Neural progenitor cell (in vitro differentiated cells): ENCODE data around the gene PLPP2. TPM values are rescaled to one million over a fixed set of nuclear protein-coding genes. Genes with fewer than 3 reads are reported as not detected.

Source experiments
- DNase-seq: peaks from one replicate; pipeline ENCODE4 v3.0.0-alpha.2; 2016; ENCODE audit warnings: low spot score
- H2AFZ ChIP-seq: fragments of 200-600 bp; sonication (generic); replicated peaks from 2 replicates; pipeline ENCODE4 v1.6.1; 2016; ENCODE audit warnings: antibody characterized with exemption
- H3F3A ChIP-seq: fragments of 200-600 bp; sonication (generic); 2 replicates; pipeline ENCODE4 v1.6.1; 2016; ENCODE audit warnings: antibody characterized with exemption, low read depth
- H3K27ac ChIP-seq: fragments of 200-600 bp; sonication (generic); 2 replicates; pipeline ENCODE4 v1.5.1; 2016; ENCODE audit warnings: mild to moderate bottlenecking
- H3K27me3 ChIP-seq: fragments of 200-600 bp; sonication (generic); 2 replicates; pipeline ENCODE4 v1.6.1; 2016; ENCODE audit warnings: mild to moderate bottlenecking, moderate library complexity
- H3K36me3 ChIP-seq: fragments of 200-600 bp; sonication (generic); 2 replicates; pipeline ENCODE4 v1.5.1; 2016
- H3K4me1 ChIP-seq: fragments of 200-600 bp; sonication (generic); 2 replicates; pipeline ENCODE4 v1.6.1; 2016; ENCODE audit warnings: mixed run types
- H3K4me2 ChIP-seq: fragments of 200-600 bp; sonication (generic); 2 replicates; pipeline ENCODE4 v1.6.1; 2016
- H3K4me3 ChIP-seq: fragments of 200-600 bp; sonication (generic); 2 replicates; pipeline ENCODE4 v1.5.1; 2016
- H3K79me2 ChIP-seq: fragments of 200-600 bp; sonication (generic); 2 replicates; pipeline ENCODE4 v1.6.1; 2016; ENCODE audit warnings: low read depth
- H3K9ac ChIP-seq: fragments of 200-600 bp; sonication (generic); 2 replicates; pipeline ENCODE4 v1.6.1; 2016
- H3K9me3 ChIP-seq: fragments of 200-600 bp; sonication (generic); 2 replicates; pipeline ENCODE4 v1.5.1; 2016; ENCODE audit warnings: low read depth
- H4K20me1 ChIP-seq: fragments of 200-600 bp; sonication (generic); 2 replicates; pipeline ENCODE4 v1.6.1; 2016; ENCODE audit warnings: low read depth
- H3K27ac Mint-ChIP-seq: 3 replicates; pipeline ENCODE4 v1.8.0; 2021; ENCODE audit warnings: mixed read lengths
- H3K27me3 Mint-ChIP-seq: 2 replicates; pipeline ENCODE4 v1.8.0; 2022; ENCODE audit warnings: low read depth, mild to moderate bottlenecking, inconsistent platforms, moderate library complexity, mixed read lengths; ENCODE audit not compliant: insufficient read depth
- H3K36me3 Mint-ChIP-seq: 3 replicates; pipeline ENCODE4 v1.8.0; 2021; ENCODE audit warnings: mixed read lengths
- H3K4me1 Mint-ChIP-seq: 3 replicates; pipeline ENCODE4 v1.8.0; 2021; ENCODE audit warnings: mixed read lengths
- H3K4me3 Mint-ChIP-seq: 3 replicates; pipeline ENCODE4 v1.8.0; 2021; ENCODE audit warnings: mild to moderate bottlenecking, moderate library complexity, mixed read lengths
- H3K9me3 Mint-ChIP-seq: 3 replicates; pipeline ENCODE4 v1.8.0; 2020; ENCODE audit warnings: mixed read lengths
- EZH2 ChIP-seq: fragments of 200-600 bp; sonication (generic); IDR thresholded peaks from 2 replicates; pipeline ENCODE4 v1.6.1; 2017; ENCODE audit warnings: antibody characterized with exemption, mild to moderate bottlenecking, moderate library complexity
- EZH2phosphoT487 ChIP-seq: fragments of 200-600 bp; sonication (generic); IDR thresholded peaks from 2 replicates; pipeline ENCODE4 v1.6.1; 2017; ENCODE audit warnings: antibody characterized with exemption
- total RNA-seq: library from RNA; depleted of rRNA; stranded (reverse); fragments of >200 nt; gene quantifications from 2 replicates; pipeline ENCODE4 v1.2.3, GENCODE V29; 2015; ENCODE audit warnings: low replicate concordance
- TF ChIP-seq, protein P1 (sequence below): fragments of 200-600 bp; sonication (generic); IDR thresholded peaks from 2 replicates; pipeline ENCODE4 v1.5.1; 2017; ENCODE audit warnings: antibody characterized with exemption, mild to moderate bottlenecking

PLPP2 gene
- total RNA-seq, 1 donor from 2014 or later: not detected

DNA sequence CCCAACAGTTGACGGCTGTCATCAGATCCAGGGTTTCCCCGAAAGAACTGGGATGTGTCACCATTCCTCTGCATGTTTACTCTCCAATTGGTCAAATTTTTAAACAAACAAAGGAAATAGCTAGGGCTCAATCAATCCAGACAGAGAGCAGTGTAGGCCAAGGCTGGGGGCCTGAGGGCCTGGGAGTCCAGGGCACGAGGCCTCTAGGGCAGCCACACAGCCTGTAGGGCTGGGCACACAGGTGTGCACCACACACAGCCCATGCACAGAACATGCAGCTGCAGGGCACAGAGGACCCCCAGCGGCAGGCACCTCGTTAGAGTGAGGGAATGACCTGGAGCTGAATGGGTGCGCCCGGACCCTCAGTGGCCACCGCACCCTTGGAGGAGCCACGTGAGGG lies 43.9 kb upstream of the PLPP2 start:
- Histone ChIP-seq H3K9me3 (no peaks in the 10 kb centered on the region), H3F3A (no peaks in the 10 kb centered on the region), H3K4me1 (no peaks in the 10 kb centered on the region), H3K79me2 (peaks cover 84% of the 10 kb centered on the region), H3K4me2 (no peak overlapping the region), H3K36me3 (peaks cover 5% of the 10 kb centered on the region), H3K9ac (no peak overlapping the region), H2AFZ (no peak overlapping the region), H3K4me3 (no peak overlapping the region), H3K27me3 (no peaks in the 10 kb centered on the region), H4K20me1 (peaks cover 47% of the 10 kb centered on the region), H3K27ac (no peak overlapping the region)
- H3K36me3 Mint-ChIP-seq: peaks cover 56% of the 10 kb centered on the region
- peaks cover 33% of the 10 kb centered on the region for H3K9me3 Mint-ChIP-seq
- H3K4me3 Mint-ChIP-seq: no peak overlapping the region
- TF ChIP-seq, protein P1, sequence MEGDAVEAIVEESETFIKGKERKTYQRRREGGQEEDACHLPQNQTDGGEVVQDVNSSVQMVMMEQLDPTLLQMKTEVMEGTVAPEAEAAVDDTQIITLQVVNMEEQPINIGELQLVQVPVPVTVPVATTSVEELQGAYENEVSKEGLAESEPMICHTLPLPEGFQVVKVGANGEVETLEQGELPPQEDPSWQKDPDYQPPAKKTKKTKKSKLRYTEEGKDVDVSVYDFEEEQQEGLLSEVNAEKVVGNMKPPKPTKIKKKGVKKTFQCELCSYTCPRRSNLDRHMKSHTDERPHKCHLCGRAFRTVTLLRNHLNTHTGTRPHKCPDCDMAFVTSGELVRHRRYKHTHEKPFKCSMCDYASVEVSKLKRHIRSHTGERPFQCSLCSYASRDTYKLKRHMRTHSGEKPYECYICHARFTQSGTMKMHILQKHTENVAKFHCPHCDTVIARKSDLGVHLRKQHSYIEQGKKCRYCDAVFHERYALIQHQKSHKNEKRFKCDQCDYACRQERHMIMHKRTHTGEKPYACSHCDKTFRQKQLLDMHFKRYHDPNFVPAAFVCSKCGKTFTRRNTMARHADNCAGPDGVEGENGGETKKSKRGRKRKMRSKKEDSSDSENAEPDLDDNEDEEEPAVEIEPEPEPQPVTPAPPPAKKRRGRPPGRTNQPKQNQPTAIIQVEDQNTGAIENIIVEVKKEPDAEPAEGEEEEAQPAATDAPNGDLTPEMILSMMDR: no peak
- TF ChIP-seq EZH2: no peak
- no peak for TF ChIP-seq EZH2phosphoT487
- DNase-seq: no peak
- no peaks in the 10 kb centered on the region for H3K27me3 Mint-ChIP-seq
- no peak overlapping the region for H3K27ac Mint-ChIP-seq
- H3K4me1 Mint-ChIP-seq: no peaks in the 10 kb centered on the region

DNA sequence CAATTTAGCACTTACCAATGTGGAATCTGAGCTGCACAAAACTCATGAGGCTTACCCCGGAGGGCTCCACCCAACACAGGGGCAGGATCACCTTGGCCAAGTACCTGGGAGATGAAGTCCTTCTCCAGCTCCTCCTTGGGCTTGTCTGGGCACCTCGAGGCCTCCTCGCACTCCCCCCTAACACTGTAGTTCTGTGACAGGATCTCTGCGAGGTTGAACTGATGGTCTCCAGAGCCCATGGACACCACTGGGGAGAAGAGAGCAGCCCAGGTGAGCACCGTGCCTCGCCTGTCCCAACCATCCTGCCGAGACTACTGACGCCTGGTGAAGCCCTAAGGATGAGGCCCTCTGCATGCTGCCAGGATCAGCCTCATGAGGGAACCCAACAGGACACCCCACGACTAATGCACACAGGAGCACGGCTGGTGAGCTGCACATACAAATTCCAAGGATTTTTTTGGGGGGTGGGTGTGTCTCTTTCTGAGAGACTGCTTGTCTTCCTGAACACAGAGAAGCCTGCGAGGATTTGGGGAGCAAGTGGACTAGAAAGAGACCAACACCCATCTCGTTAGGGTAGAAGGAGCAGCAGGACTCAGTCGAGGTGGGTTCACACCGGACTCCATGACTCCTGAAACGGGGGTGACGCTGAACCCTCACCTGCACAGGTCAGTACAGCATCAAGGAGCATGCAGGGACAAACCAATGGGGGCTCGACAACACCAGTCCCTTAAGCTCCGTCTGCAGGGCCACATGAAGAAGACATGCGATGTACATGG lies 43.3 kb upstream of the PLPP2 start:
- Histone ChIP-seq H3K79me2 (peaks cover 82% of the 10 kb centered on the region), H3K27ac (no peak overlapping the region)

DNA sequence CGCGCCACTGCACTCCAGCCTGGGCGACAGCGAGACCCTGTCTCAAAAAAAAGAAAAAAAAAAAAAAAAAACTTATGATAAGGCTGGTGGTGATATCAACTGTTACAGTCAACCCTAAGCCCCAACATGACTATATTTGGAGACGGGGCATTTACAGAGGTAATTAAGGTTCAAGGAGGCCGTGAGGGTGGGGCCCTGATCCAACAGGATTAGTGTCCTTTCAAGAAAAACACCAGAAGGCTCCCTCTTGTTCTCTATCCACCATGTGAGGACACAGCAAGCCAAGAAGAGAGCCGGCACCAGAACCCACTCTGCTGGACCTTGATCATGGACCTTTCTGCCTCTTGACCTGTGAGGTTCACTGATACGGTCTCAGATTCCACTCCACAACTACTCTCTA lies 39.3 kb upstream of the PLPP2 start:
- no peaks in the 10 kb centered on the region for H3K9me3 ChIP-seq
- TF ChIP-seq, protein P1: no peak
- TF ChIP-seq EZH2phosphoT487 (no peak), EZH2 (no peak)
- peaks cover 59% of the 10 kb centered on the region for H3K79me2 ChIP-seq
- no peak overlapping the region for H3K27ac ChIP-seq
- no peak overlapping the region for H3K4me3 ChIP-seq
- Mint-ChIP-seq H3K27ac (no peak overlapping the region), H3K9me3 (peaks cover 20% of the 10 kb centered on the region), H3K4me3 (no peak overlapping the region), H3K36me3 (peaks cover 55% of the 10 kb centered on the region), H3K4me1 (no peaks in the 10 kb centered on the region), H3K27me3 (no peaks in the 10 kb centered on the region)
- no peak overlapping the region for H2AFZ ChIP-seq
- peaks cover 14% of the 10 kb centered on the region for H4K20me1 ChIP-seq
- H3K4me1 ChIP-seq: no peaks in the 10 kb centered on the region
- no peak overlapping the region for H3K4me2 ChIP-seq
- no peak overlapping the region for H3K9ac ChIP-seq
- no peaks in the 10 kb centered on the region for H3K27me3 ChIP-seq
- DNase-seq: no peak
- H3K36me3 ChIP-seq: peaks cover 23% of the 10 kb centered on the region
- H3F3A ChIP-seq: no peaks in the 10 kb centered on the region

More for the DNA sequence above, 43.3 kb upstream of the PLPP2 start:
- Mint-ChIP-seq H3K27ac (no peak overlapping the region), H3K36me3 (peaks cover 54% of the 10 kb centered on the region), H3K4me1 (no peaks in the 10 kb centered on the region), H3K9me3 (peaks cover 28% of the 10 kb centered on the region), H3K4me3 (no peak overlapping the region), H3K27me3 (no peaks in the 10 kb centered on the region)
- DNase-seq: no peak
- Histone ChIP-seq H3K4me1 (no peaks in the 10 kb centered on the region), H3K36me3 (peaks cover 9% of the 10 kb centered on the region), H3K4me2 (no peak overlapping the region), H3K27me3 (no peaks in the 10 kb centered on the region), H3K9ac (no peak overlapping the region), H3K9me3 (no peaks in the 10 kb centered on the region), H2AFZ (no peak overlapping the region), H3K4me3 (no peak overlapping the region), H3F3A (no peaks in the 10 kb centered on the region), H4K20me1 (peaks cover 44% of the 10 kb centered on the region)
- TF ChIP-seq EZH2: no peak
- TF ChIP-seq EZH2phosphoT487: no peak
- TF ChIP-seq, protein P1: no peak
